DND-41 (cell line): Measurements from ENCODE around the gene HGF.

ENCODE experiments used
- ATAC-seq: fragments of 200-7000 bp; cut with Tn5 transposase; 3 replicates; pipeline ENCODE4 v1.9.1; 2021; ENCODE audit warnings: low read depth; ENCODE audit not compliant: insufficient read depth
- DNase-seq: peaks from one replicate; pipeline ENCODE4 v3.0.0-alpha.2; 2020
- H2AFZ ChIP-seq: 2 replicates; pipeline ENCODE4 v1.6.0; 2012; ENCODE audit warnings: low read depth, low read length
- H3K27ac ChIP-seq: 2 replicates; pipeline ENCODE4 v1.5.1; 2012; ENCODE audit warnings: low read length, inconsistent platforms
- H3K27me3 ChIP-seq: fragments of 200-600 bp; sonication (generic); 2 replicates; pipeline ENCODE4 v1.6.0; 2012; ENCODE audit warnings: low read length, mild to moderate bottlenecking, inconsistent platforms; ENCODE audit not compliant: insufficient read depth, poor library complexity
- H3K36me3 ChIP-seq: 2 replicates; pipeline ENCODE4 v1.5.1; 2012; ENCODE audit warnings: low read length, inconsistent platforms; ENCODE audit not compliant: insufficient read depth
- H3K4me1 ChIP-seq: 2 replicates; pipeline ENCODE4 v1.5.1; 2012; ENCODE audit warnings: mild to moderate bottlenecking, low read length; ENCODE audit not compliant: insufficient read depth
- H3K4me2 ChIP-seq: 2 replicates; pipeline ENCODE4 v1.6.0; 2012; ENCODE audit warnings: mild to moderate bottlenecking, moderate library complexity, low read length, inconsistent platforms; ENCODE audit not compliant: insufficient read depth
- H3K4me3 ChIP-seq, 2 experiments: fragments of 200-600 bp in 1 of 2; shearing (Covaris generic) in 1 of 2; 2 replicates each; pipeline ENCODE4 v1.5.1; 2012 to 2016; ENCODE audit warnings: inconsistent platforms in 2 of 2, low read length in 2 of 2, mild to moderate bottlenecking in 2 of 2, low read depth in 1 of 2, moderate library complexity in 1 of 2
- H3K79me2 ChIP-seq: 2 replicates; pipeline ENCODE4 v1.6.0; 2012; ENCODE audit warnings: low read length, inconsistent platforms; ENCODE audit not compliant: insufficient read depth
- H3K9ac ChIP-seq: 2 replicates; pipeline ENCODE4 v1.6.0; 2012; ENCODE audit warnings: low read depth, mild to moderate bottlenecking, inconsistent platforms, low read length, moderate library complexity
- H3K9me3 ChIP-seq: 2 replicates; pipeline ENCODE4 v1.5.1; 2012; ENCODE audit warnings: low read length, moderate library complexity, mild to moderate bottlenecking, inconsistent platforms; ENCODE audit not compliant: insufficient read depth, severe bottlenecking
- H4K20me1 ChIP-seq: 2 replicates; pipeline ENCODE4 v1.6.0; 2012; ENCODE audit warnings: low read length; ENCODE audit not compliant: insufficient read depth
- EZH2 ChIP-seq: IDR thresholded peaks from 3 replicates; pipeline ENCODE4 v1.6.1; 2012; ENCODE audit warnings: borderline replicate concordance, low read depth, mild to moderate bottlenecking, moderate library complexity, low read length, inconsistent platforms; ENCODE audit not compliant: severe bottlenecking
- TF ChIP-seq, protein P1 (sequence below): IDR thresholded peaks from 2 replicates; pipeline ENCODE4 v1.5.1; 2012; ENCODE audit warnings: borderline replicate concordance, low read length, moderate library complexity, mild to moderate bottlenecking; ENCODE audit not compliant: poor library complexity, severe bottlenecking; ENCODE audit errors: extremely low read depth

HGF gene

DNA sequence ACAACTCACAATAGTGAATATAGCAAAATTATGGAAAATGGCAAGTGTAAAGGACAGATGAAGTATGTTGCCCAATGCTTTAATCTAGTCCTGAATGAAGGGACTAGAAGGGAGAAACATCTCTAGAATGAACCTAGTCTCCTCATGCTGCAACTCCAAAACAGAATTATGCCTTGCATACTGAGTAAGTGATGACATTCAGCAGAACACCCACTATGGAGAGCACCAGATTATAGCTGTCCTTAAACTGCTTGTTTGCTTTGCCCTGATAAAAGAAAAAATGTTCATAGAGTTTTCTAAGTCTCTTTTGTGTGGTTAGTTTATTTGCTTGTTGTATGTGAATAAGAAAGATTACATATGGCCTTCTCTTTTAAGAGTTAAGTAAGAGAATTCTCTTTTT lies 7.8 kb upstream of the HGF start:
- no peak overlapping the region for H2AFZ ChIP-seq

DNA sequence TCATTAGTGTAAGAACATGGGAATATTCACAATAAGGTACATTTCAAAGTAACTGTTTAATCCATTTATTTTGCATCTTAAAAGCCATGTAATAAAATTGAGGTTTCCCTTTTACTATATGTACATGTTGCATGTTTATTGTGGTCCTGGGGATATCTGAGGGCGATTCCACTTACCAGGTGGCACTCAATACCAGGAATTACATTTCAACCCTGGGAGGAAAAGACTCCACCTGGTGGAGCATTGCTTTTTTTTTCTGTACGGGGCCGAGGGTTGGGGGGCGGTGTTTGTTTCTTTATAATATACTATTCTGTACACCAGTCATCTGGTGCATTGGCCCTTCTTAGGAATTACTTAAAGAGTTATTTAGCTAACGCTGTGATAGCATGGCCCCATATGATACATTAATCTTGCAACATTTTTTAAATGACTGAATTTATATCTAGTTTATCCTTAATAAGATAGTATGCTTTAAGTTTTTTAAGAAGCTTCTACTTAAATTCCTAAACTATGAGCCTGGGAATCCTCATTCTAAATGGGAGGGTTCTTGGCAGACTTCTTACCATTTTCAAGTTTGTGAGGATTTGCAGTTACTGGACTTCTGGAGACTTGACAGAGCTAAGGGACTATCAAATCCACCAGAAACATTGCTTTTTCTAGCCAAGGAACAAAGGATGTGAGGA lies 7.2 kb upstream of the HGF start:
- no peak for TF ChIP-seq EZH2
- TF ChIP-seq, protein P1, sequence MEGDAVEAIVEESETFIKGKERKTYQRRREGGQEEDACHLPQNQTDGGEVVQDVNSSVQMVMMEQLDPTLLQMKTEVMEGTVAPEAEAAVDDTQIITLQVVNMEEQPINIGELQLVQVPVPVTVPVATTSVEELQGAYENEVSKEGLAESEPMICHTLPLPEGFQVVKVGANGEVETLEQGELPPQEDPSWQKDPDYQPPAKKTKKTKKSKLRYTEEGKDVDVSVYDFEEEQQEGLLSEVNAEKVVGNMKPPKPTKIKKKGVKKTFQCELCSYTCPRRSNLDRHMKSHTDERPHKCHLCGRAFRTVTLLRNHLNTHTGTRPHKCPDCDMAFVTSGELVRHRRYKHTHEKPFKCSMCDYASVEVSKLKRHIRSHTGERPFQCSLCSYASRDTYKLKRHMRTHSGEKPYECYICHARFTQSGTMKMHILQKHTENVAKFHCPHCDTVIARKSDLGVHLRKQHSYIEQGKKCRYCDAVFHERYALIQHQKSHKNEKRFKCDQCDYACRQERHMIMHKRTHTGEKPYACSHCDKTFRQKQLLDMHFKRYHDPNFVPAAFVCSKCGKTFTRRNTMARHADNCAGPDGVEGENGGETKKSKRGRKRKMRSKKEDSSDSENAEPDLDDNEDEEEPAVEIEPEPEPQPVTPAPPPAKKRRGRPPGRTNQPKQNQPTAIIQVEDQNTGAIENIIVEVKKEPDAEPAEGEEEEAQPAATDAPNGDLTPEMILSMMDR, result no peak
- Histone ChIP-seq H3K9ac (no peak overlapping the region), H3K27ac (no peak overlapping the region), H3K79me2 (no peaks in the 10 kb centered on the region), H4K20me1 (no peaks in the 10 kb centered on the region), H3K4me3 (no peak overlapping the region), H3K4me2 (no peak overlapping the region), H3K27me3 (no peaks in the 10 kb centered on the region), H3K4me1 (peaks cover 2% of the 10 kb centered on the region; the same call in 1 of the 2 replicates), H2AFZ (no peak overlapping the region), H3K36me3 (no peaks in the 10 kb centered on the region), H3K9me3 (no peaks in the 10 kb centered on the region)
- DNase-seq, result no peak
- no peak for ATAC-seq

More for the DNA sequence above, 7.8 kb upstream of the HGF start:
- no peaks in the 10 kb centered on the region for H3K36me3 ChIP-seq
- no peaks in the 10 kb centered on the region for H4K20me1 ChIP-seq
- H3K27me3 ChIP-seq, result no peaks in the 10 kb centered on the region
- H3K9me3 ChIP-seq, result no peaks in the 10 kb centered on the region
- no peak for TF ChIP-seq EZH2
- TF ChIP-seq, protein P1, result no peak
- DNase-seq (no peak), ATAC-seq (no peak)
- no peak overlapping the region for H3K9ac ChIP-seq
- H3K4me2 ChIP-seq, result no peak overlapping the region
- H3K4me1 ChIP-seq, result peaks cover 2% of the 10 kb centered on the region; the same call in 1 of the 2 replicates
- no peaks in the 10 kb centered on the region for H3K79me2 ChIP-seq
- H3K4me3 ChIP-seq, result no peak overlapping the region
- H3K27ac ChIP-seq, result no peak overlapping the region

DNA sequence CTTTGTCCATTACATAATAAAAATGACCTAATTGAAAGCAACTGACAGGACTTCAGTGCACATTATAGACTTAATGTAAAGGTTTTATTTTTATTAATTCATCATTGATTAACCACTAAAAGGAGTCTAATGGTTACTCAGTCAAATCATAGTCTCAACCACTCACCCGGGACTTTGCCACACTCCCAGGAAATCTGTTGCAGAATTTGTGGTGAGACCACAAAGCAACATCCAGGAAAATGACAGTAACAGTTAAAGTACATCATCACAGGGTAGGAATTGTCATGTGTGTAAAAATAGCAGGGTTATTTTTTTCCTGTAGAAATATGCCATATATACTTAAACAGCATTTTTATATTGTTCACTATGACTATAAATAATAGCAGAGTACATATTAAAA lies 6.3 kb upstream of the HGF start:
- Histone ChIP-seq H3K4me2 (no peak overlapping the region), H3K36me3 (no peaks in the 10 kb centered on the region), H3K27me3 (no peaks in the 10 kb centered on the region), H3K4me3 (no peak overlapping the region), H2AFZ (no peak overlapping the region), H3K9me3 (no peaks in the 10 kb centered on the region), H3K27ac (no peak overlapping the region), H3K79me2 (no peaks in the 10 kb centered on the region), H3K4me1 (peaks cover 2% of the 10 kb centered on the region; the same call in 1 of the 2 replicates), H3K9ac (no peak overlapping the region), H4K20me1 (no peaks in the 10 kb centered on the region)
- TF ChIP-seq, protein P1, result no peak
- TF ChIP-seq EZH2, result no peak
- ATAC-seq, result no peak
- DNase-seq, result no peak

DNA sequence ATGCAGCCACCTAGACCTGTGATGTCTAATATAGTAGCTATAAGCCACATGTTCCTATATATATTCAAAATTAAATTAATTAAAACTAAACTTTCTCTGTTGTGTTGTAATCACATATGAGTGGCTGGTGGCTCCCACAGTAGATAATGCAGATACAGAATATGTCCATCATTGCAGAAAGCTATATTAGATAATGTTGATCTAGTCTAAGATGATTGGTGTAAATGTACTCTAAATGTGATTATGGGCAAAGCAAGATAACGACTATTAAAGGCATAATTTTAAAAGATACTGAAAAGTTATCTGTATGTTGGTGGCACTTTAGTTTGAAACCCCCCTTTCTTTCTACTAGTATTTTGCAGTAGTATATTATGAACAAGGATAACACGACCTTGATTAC lies 5.7 kb upstream of the HGF start:
- Histone ChIP-seq H3K4me2 (no peak overlapping the region), H3K27ac (no peak overlapping the region), H3K79me2 (no peaks in the 10 kb centered on the region), H3K9ac (no peak overlapping the region), H2AFZ (no peak overlapping the region), H3K36me3 (no peaks in the 10 kb centered on the region), H3K4me3 (no peak overlapping the region), H3K27me3 (no peaks in the 10 kb centered on the region), H4K20me1 (no peaks in the 10 kb centered on the region), H3K9me3 (no peaks in the 10 kb centered on the region), H3K4me1 (peaks cover 2% of the 10 kb centered on the region; the same call in 1 of the 2 replicates)
- TF ChIP-seq EZH2, result no peak
- TF ChIP-seq, protein P1, result no peak
- DNase-seq (no peak), ATAC-seq (no peak)
